K562 (cell line): Measurements from ENCODE around the gene PANX1. TPM values are rescaled to one million over a fixed set of nuclear protein-coding genes. Genes with fewer than 3 reads are reported as not detected.

ENCODE experiments used
- C11orf30 ChIP-seq: fragments of 450-650 bp; IDR thresholded peaks from 2 replicates; pipeline ENCODE4 v1.6.1; 2016; ENCODE audit warnings: low read depth, mild to moderate bottlenecking
- CBFA2T3 ChIP-seq: fragments of 450-650 bp; IDR thresholded peaks from 2 replicates; pipeline ENCODE4 v1.6.1; 2017
- DPF2 ChIP-seq: fragments of 450-650 bp; IDR thresholded peaks from 2 replicates; pipeline ENCODE4 v1.6.1; 2016
- ELF1 ChIP-seq: fragments of 200-800 bp; sonication (Bioruptor generic); IDR thresholded peaks from 2 replicates; pipeline ENCODE4 v1.6.1; 2016; ENCODE audit warnings: missing genetic modification characterization, missing compliant biosample characterization
- EP300 ChIP-seq: IDR thresholded peaks from 2 replicates; pipeline ENCODE4 v1.6.1; 2012; ENCODE audit warnings: low read length, improper control_type of control experiment
- EP400 ChIP-seq: fragments of 450-650 bp; IDR thresholded peaks from 2 replicates; pipeline ENCODE4 v1.6.1; 2017; ENCODE audit warnings: antibody characterized with exemption, mild to moderate bottlenecking, moderate library complexity
- FOSL1 ChIP-seq: fragments of 200-800 bp; sonication (Bioruptor generic); conservative IDR thresholded peaks from 2 replicates; pipeline ENCODE4 v1.6.1; 2016; ENCODE audit warnings: missing genetic modification characterization, missing compliant biosample characterization
- HIVEP1 ChIP-seq: fragments of 250-450 bp; sonication (Bioruptor Pico); IDR thresholded peaks from 2 replicates; pipeline ENCODE4 v1.4.0; 2020; ENCODE audit warnings: mild to moderate bottlenecking
- MAFF ChIP-seq: IDR thresholded peaks from 2 replicates; pipeline ENCODE4 v1.6.1; 2012; ENCODE audit warnings: low read length, improper control_type of control experiment
- MAFK ChIP-seq: IDR thresholded peaks from 2 replicates; pipeline ENCODE4 v1.6.1; 2011; ENCODE audit warnings: low read length, improper control_type of control experiment
- MTA1 ChIP-seq: fragments of 450-650 bp; IDR thresholded peaks from 2 replicates; pipeline ENCODE4 v1.6.1; 2017; ENCODE audit warnings: borderline replicate concordance
- MTA2 ChIP-seq: fragments of 450-650 bp; IDR thresholded peaks from 2 replicates; pipeline ENCODE4 v1.6.1; 2016; ENCODE audit warnings: low read depth
- RCOR1 ChIP-seq, 2 experiments: IDR thresholded peaks; 2 replicates each; pipeline ENCODE4 v1.6.1; 2012; ENCODE audit warnings: low read depth in 2 of 2, low read length in 2 of 2, borderline replicate concordance in 1 of 2, improper control_type of control experiment in 1 of 2
- SAFB2 ChIP-seq: fragments of 200-400 bp; formaldehyde crosslinking; IDR thresholded peaks from 2 replicates; pipeline ENCODE4 v1.6.1; 2018; ENCODE audit warnings: borderline replicate concordance, low read length, low read depth, moderate library complexity; ENCODE audit not compliant: severe bottlenecking
- SMARCA4 ChIP-seq: fragments of 450-650 bp; IDR thresholded peaks from 2 replicates; pipeline ENCODE4 v1.6.1; 2016
- TAF7 ChIP-seq: fragments of 450-650 bp; IDR thresholded peaks from 2 replicates; pipeline ENCODE4 v1.6.1; 2016; ENCODE audit warnings: missing genetic modification characterization, missing compliant biosample characterization
- TAL1 ChIP-seq: fragments of 450-650 bp; IDR thresholded peaks from 2 replicates; pipeline ENCODE4 v1.6.1; 2016; ENCODE audit warnings: mild to moderate bottlenecking
- TCF3 ChIP-seq: sonication (generic); formaldehyde crosslinking; IDR thresholded peaks from 2 replicates; pipeline ENCODE4 v1.4.0; 2020; ENCODE audit warnings: mild to moderate bottlenecking, missing genetic modification reagents
- TEAD4 ChIP-seq, 2 experiments: sonication (generic) in 1 of 2; formaldehyde crosslinking in 1 of 2; IDR thresholded peaks; 2 replicates each; pipeline versions ENCODE4 v1.6.1 to v1.8.0; 2012 to 2022; ENCODE audit warnings: borderline replicate concordance in 1 of 2, inconsistent platforms in 1 of 2, low read length in 1 of 2, mild to moderate bottlenecking in 1 of 2, missing genetic modification reagents in 1 of 2
- TRIM24 ChIP-seq, 2 experiments: fragments of 450-650 bp; IDR thresholded peaks; 2 replicates each; pipeline ENCODE4 v1.6.1; 2016
- ZNF431 ChIP-seq: sonication (generic); formaldehyde crosslinking; IDR thresholded peaks from 2 replicates; pipeline ENCODE4 v1.8.0; 2022; ENCODE audit warnings: mild to moderate bottlenecking, missing genetic modification reagents
- ZNF561 ChIP-seq: fragments of 450-650 bp; formaldehyde crosslinking; conservative IDR thresholded peaks from 2 replicates; pipeline ENCODE4 v1.4.0; 2020; ENCODE audit warnings: mild to moderate bottlenecking, moderate library complexity
- polyA plus RNA-seq, 8 experiments: library from polyadenylated mRNA; depleted of rRNA in 4 of 8; stranded (reverse) in 5 of 8; unstranded in 3 of 8; fragments of >200 nt; fragmentation: Nextera tagmentation in 2 of 8; fragmentation: Illumina TruSeq in 1 of 8; extraction: Ambion mirVana in 2 of 8; extraction: Trizol in 1 of 8; gene quantifications; 2 replicates each; pipeline versions ENCODE4 v1.2.1 to v1.2.3, GENCODE V29; 2011 to 2014; ENCODE audit warnings: inconsistent platforms in 1 of 8, missing spikeins in 1 of 8
- total RNA-seq, 7 experiments: library from RNA; depleted of rRNA in 6 of 7; stranded (reverse); fragments of >200 nt in 6 of 7; fragmentation: Illumina TruSeq in 2 of 7; extraction: Trizol in 2 of 7; gene quantifications; 2 replicates each; pipeline versions ENCODE4 v1.2.1 to v1.2.3, GENCODE V29; 2011 to 2021; ENCODE audit warnings: low replicate concordance in 1 of 7

Gene PANX1
- total and polyA plus RNA-seq, 9 of the 15 experiments (the other 6 are each of a cell fraction or from before 2014, with no cell fraction given): 1.9 to 14.8 (median 10.1) TPM

DNA sequence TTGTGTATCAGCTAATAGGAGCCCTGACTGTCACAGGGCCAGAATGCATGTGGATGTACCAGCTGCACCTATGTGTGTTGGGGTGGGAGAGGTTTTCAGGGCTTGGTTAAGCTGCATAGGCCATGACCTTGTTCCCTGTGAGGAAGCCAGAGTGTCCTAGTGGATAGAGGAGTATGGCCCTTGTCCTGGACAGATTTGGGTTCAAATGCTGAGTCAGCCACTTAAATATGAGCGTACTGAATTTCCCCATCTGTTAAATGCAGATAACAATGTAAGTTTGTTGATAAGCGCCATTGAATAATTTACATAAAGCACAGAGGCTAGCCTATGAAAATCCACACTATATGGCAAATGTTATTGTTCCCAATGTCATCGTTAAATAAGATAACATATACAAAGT is 74.4 kb downstream of the PANX1 start (continued):
- TF ChIP-seq FOSL1 (tag) (peak; percentile 68), TAL1 (peak; percentile 60), ZNF431 (CRISPR knock-in tag) (no peak), TEAD4 (IDR thresholded peaks at IDR 0.05; ENCODE audit: low read length) (peak; percentile 79), TEAD4 (CRISPR knock-in tag; IDR thresholded peaks at IDR 0.05; ENCODE audit: borderline replicate concordance) (no peak), EP300 (0 out of 2 replicates have a peak, but pooled peaks have one; percentile 35), DPF2 (peak; percentile 21; the same call in 1 of the 2 replicates), ELF1 (tag) (no peak), MAFK (peak; percentile 87), EP400 (no peak), SAFB2 (no peak), TAF7 (tag) (no peak), TCF3 (CRISPR knock-in tag) (peak; percentile 55), MTA1 (no peak), RCOR1 (IDR thresholded peaks at IDR 0.05; ENCODE audit: borderline replicate concordance in 1 of 2, low read depth in 2 of 2, low read length in 2 of 2) (peak in 1 of 2 experiments; percentile 42; a peak in 1 of 4 replicates), HIVEP1 (CRISPR knock-in tag) (no peak), ZNF561 (CRISPR knock-in tag) (no peak), C11orf30 (peak; percentile 94), SMARCA4 (peak; percentile 47; the same call in 1 of the 2 replicates), MTA2 (0 out of 2 replicates have a peak, but pooled peaks have one; percentile 13), MAFF (peak; percentile 93), TRIM24 (IDR thresholded peaks at IDR 0.05) (0 out of 4 replicates have a peak, but pooled peaks of 1 of the 2 experiments have one; percentile 21), CBFA2T3 (peak; percentile 76)
